AG10803 (cell line): Measurements from ENCODE around the gene SLC17A2.

Source experiments
- DNase-seq: peaks from one replicate; pipeline ENCODE4 v3.0.0; 2010; ENCODE audit warnings: low read depth
- H3K4me3 ChIP-seq: 2 replicates; pipeline ENCODE4 v1.5.1; 2011; ENCODE audit warnings: mild to moderate bottlenecking, low read length, control low read depth
- CTCF ChIP-seq: conservative IDR thresholded peaks from 2 replicates; pipeline ENCODE4 v1.5.1; 2011; ENCODE audit warnings: mild to moderate bottlenecking, low read length, control low read depth, inconsistent platforms

The SLC17A2 gene

DNA sequence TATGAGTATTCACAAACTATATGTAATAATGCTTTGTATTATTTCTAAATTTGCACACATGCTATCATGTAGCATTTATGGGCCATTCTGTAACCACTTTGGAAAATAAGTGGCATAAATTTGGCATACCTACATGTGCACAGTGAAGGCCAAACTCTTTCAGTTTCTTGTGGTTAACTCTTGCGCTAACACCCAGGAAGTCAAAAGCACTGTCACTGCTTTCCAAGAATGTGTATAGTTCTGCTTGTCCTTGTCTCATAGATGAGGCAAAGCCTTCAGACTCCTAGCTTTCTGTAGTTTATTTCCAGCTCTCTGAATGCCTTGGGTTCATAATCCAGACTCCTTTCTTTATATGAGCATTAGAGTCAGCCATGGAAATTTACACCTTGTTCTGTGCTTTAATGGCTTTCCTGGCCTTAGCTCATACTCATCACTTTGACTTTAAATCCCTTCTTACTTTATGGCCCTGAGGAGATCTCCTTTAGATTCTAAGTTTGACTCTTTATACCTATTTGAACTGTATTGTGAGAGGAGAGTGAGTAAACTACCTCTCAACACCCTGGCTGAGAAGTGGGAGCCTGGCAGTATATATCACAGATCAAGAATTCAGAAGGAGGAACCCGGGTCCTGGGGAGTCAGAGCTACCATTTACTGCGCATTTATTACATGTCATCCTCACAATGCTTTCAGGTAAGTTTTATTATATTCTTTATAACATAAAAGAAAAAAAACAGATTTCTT is 55.5 kb downstream of the SLC17A2 start:
- DNase-seq: no peak
- TF ChIP-seq CTCF: no peak
- no peak overlapping the region for H3K4me3 ChIP-seq

- no peak for TF ChIP-seq CTCF
- no peak for DNase-seq
- no peak within 1 kb of the TSS for H3K4me3 ChIP-seq
Observed at GRCh38 chr6:25874118-25874517, 56.4 kb downstream of the SLC17A2 start, which contains the start of gene SLC17A3. TSS of gene SLC17A3 (minus strand) at chr6:25874243. CDS start at chr6:25868387, 5,856 bp downstream.

DNA sequence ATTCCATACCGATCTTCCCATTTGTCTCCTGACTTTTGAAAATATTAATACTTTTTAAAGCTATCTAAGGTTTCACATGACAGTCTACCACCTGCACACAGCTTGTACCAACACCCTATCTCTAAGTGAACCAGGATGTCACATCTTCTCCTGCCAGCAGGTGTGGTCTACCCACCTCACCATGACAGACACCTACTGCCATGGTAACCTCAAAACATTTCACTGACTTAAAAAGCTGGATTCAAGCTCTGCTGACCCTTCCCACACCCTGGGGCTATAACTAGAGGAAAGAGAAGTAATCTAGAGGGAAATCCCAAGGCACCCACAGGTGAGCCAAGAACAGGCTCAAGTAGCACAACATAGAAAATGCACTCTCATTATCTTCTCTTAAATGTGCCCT is 57.7 kb downstream of the SLC17A2 start:
- TF ChIP-seq CTCF: no peak
- no peak overlapping the region for H3K4me3 ChIP-seq
- DNase-seq: no peak

- no peak overlapping the region for H3K4me3 ChIP-seq
- no peak for TF ChIP-seq CTCF
- no peak for DNase-seq
Observed at GRCh38 chr6:25869840-25870239, 60.7 kb downstream of the SLC17A2 start.

DNA sequence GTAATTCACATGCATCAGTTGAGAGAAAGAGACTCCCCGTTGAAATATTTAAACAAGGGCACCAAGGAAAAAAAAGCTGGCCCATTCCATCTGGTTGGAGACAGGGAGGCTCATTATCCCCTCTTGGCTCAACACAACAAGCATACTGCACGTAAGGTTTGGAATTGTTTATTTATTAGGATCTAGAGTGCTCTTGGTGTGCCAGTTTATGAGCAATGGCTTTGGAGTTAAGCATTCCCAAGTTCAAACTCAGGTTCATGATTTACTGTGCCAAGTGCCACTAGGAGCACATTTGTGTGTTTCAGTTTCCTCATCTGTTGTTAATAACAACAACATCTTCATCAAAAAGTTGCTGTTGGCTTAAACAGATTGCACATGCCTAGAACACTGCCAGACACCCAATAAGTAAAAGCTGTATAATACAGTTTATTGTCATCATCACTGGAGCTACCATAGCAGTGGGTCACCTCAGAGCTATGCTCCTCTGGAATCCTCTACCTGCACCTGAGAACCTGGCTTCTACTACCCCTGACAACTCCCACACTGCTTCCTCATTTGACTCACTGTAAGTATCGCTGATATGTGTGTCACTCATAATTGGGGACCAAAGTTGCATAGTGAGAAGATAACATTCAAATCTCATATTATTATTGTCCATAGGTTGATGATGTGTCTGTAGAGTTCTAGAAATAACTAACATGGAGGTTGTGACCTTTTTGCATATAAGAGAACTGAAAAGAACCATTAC is 61.9 kb downstream of the SLC17A2 start:
- no peak for TF ChIP-seq CTCF
- H3K4me3 ChIP-seq: no peak overlapping the region
- DNase-seq: no peak

DNA sequence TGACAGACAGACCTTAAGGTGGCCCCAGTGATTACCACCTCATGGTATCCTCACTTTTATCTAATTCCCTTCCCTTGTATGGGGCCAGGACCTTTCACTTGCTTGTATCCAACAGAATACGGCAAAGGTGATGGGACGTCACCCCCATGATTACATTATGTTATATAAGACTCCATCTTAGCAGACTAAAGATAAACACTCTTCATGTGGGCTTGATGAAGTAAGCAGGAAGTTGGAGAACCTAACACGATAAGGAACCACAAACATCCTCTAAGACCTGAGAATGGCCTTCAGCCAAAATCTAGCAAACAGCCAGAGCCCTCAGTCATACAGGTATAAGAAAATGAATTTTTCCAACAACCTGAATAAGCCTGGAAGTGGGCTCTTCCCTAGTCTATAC is 64.5 kb downstream of the SLC17A2 start:
- DNase-seq: no peak
- H3K4me3 ChIP-seq: no peak overlapping the region
- no peak for TF ChIP-seq CTCF

DNA sequence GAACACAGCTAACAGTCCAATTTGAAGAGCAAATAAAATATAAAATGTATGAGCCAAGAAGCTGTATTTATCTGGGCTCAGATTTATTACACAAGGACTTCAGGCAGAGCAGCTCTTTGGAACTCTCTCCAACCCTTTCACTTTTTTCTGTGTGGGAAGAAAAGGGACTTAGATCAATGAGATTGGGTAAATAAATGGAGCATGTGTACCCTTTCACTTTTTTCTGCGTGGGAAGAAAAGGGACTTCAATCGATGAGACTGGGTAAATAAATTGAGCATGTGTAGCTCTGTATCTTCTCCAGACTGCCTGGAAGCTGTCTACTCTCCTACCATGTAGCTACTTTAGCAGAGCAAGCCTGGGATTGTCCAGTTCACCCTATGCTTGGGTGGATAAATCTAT is 67.1 kb downstream of the SLC17A2 start:
- H3K4me3 ChIP-seq: no peak overlapping the region
- no peak for TF ChIP-seq CTCF
- no peak for DNase-seq
